Heart left ventricle (tissue), 16 donors: Measurements from ENCODE around the gene ARHGAP26. TPM values are rescaled to one million over a fixed set of nuclear protein-coding genes. Genes with fewer than 3 reads are reported as not detected.

Experiments used
- ATAC-seq, 4 donors: fragments of 200-7000 bp; cut with Tn5 transposase; one replicate each; pipeline ENCODE4 v1.9.1; 2020 to 2022; ENCODE audit warnings: moderate library complexity in 4 of 4, mild to moderate bottlenecking in 3 of 4, moderate number of reproducible peaks in 1 of 4
- DNase-seq, 5 donors: peaks; one replicate each; pipeline ENCODE4 v3.0.0-alpha.2; 2020
- H3K27ac ChIP-seq, 12 donors: fragments of 200-600 bp; sonication (generic) in 4 of 12; one replicate each; pipeline versions ENCODE4 v1.5.0 to v1.8.0; 2016 to 2022; ENCODE audit warnings: mild to moderate bottlenecking in 2 of 12
- H3K27me3 ChIP-seq, 9 donors: fragments of 200-600 bp; sonication (generic) in 2 of 9; one replicate each; pipeline versions ENCODE4 v1.5.1 to v1.8.0; 2016 to 2022; ENCODE audit warnings: mild to moderate bottlenecking in 3 of 9
- H3K36me3 ChIP-seq, 9 donors: fragments of 200-600 bp; sonication (generic) in 2 of 9; one replicate each; pipeline versions ENCODE4 v1.5.0 to v1.8.0; 2018 to 2022; ENCODE audit warnings: mild to moderate bottlenecking in 2 of 9
- H3K4me1 ChIP-seq, 12 donors: fragments of 200-600 bp; sonication (generic) in 4 of 12; one replicate each; pipeline versions ENCODE4 v1.5.0 to v1.8.0; 2016 to 2022; ENCODE audit warnings: mild to moderate bottlenecking in 3 of 12
- H3K4me3 ChIP-seq, 12 donors: fragments of 200-600 bp; sonication (generic) in 4 of 12; one replicate each; pipeline versions ENCODE4 v1.5.0 to v1.8.0; 2017 to 2022; ENCODE audit warnings: mild to moderate bottlenecking in 9 of 12, moderate library complexity in 4 of 12
- H3K9me3 ChIP-seq, 12 donors: fragments of 200-600 bp; sonication (generic) in 4 of 12; one replicate each; pipeline versions ENCODE4 v1.5.0 to v1.8.0; 2016 to 2022; ENCODE audit warnings: mild to moderate bottlenecking in 1 of 12
- POLR2A ChIP-seq, 2 donors: fragments of 450-650 bp; IDR thresholded peaks; one replicate each; pipeline ENCODE4 v1.6.1; 2017; ENCODE audit warnings: antibody characterized with exemption in 2 of 2, mild to moderate bottlenecking in 2 of 2, moderate library complexity in 2 of 2
- WGBS, 4 donors: extraction: QIAGEN DNeasy Blood & Tissue Kit in 2 of 4; methylation state at CpG; one replicate each; pipeline versions ENCODE4 v1.1.5 to v1.1.7; 2013 to 2018; 5-methylcytosine and 5-hydroxymethylcytosine counted together
- intact Hi-C, 10 donors: fragments of 100-400 bp; cut with DNase I; formaldehyde crosslinking; loops; one replicate each; pipeline versions ENCODE4 v1.11.1 to v1.14.2; 2022
- polyA plus RNA-seq, 2 donors: library from polyadenylated mRNA; stranded (reverse); fragments of 200-250 nt; gene quantifications; one replicate each; pipeline ENCODE4 v1.2.3, GENCODE V29; 2013
- total RNA-seq, 9 donors: library from RNA; depleted of rRNA in 2 of 9; stranded (reverse); fragments of >200 nt in 2 of 9; fragmentation: NEBNext Ultra II Directional in 3 of 9; extraction: Animal tissue kit (Norgen Biotek cat#: 25700) in 3 of 9; gene quantifications; one replicate each; pipeline versions ENCODE4 v1.1.0 to v1.2.4, GENCODE V29; 2016 to 2023
- TF ChIP-seq, protein P1 (sequence below), 12 donors: fragments of 200-600 bp; sonication (generic) in 4 of 12; IDR thresholded peaks; one replicate each; pipeline versions ENCODE4 v1.5.0 to v1.8.0; 2018 to 2022; ENCODE audit warnings: antibody characterized with exemption in 12 of 12, mild to moderate bottlenecking in 5 of 12
- donor health status: ischemic (EF 13 %, LVEDD 7.1; RV severe dilation, severe dysfunction).
- donor health status: healthy with polysubstance abuse.
- donor health status: DM: no; HTN: yes; CAD: no.
- donor health status: DM: no; HTN: no; CAD: no.
- donor health status: ischemic (EF 25% LVEDD 6.9; RV normal size, moderate dysfunction).
- donor health status: ischemic (EF 25% LVEDD 5.7; RV mildly dilated, moderate dysfunction).
- donor health status: healthy.
- donor health status: DM: yes; HTN: yes; CAD: no.
- donor health status: ischemic (EF 35%, LVEDD 5.7; RV mildly dilated, moderate dysfunction).
- donor health status: nonischemic (EF 11% LVEDD 7.7; RV severe dilation, severe dysfunction).
- donor health status: DM: yes; HTN: yes; CAD: no.
- donor health status: PGD.
- donor health status: ischemic (EF 29% LVEDD 5.4; RV normal size, mild dysfunction).
- donor health status: nonischemic (EF 23%, LVEDD 6.1; RV moderate dilation, normal function).

ARHGAP26 gene
- total and polyA plus RNA-seq, 11 donors = 11.9 to 52.1 (median 33.7) TPM

DNA sequence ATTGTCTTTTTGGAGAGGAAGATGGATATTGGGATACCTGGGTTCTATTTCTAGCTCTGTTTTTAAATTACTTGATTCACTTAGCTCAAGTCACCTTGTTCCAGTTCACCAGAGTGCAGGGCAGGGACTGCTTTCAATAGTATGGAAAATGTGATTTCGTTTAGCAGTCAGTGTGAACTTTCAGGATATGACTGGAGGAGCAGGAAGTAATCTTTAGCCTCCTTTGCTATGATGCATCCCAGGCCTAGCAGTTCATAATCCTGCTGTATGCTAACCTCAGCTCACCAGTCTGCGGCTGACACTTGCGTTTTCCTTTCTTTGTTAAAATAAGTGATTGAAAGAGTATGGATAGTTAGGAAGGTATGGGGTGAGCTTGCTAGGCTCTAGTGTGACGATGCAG, 169.7 kb downstream of the ARHGAP26 start:
- Histone ChIP-seq H3K27ac (peak overlapping the region in 7 of 12 donors; percentile 18 to 42 (median 36)), H3K27me3 (no peaks in the 10 kb centered on the region), H3K9me3 (no peaks in the 10 kb centered on the region), H3K36me3 (no peaks in the 10 kb centered on the region), H3K4me1 (peaks cover 0 to 70% (median 32%) of the 10 kb centered on the region in 12 donors), H3K4me3 (no peak overlapping the region)
- intact Hi-C loops = loop anchor here in 1 of 10 donors (10.0 kb wide), 1 partner anchor 275 kb away; no protein-coding TSS in a partner anchor
- WGBS, 4 donors = 71 to 82% (median 78%) methylated on average over 4 of the region's 4 CpGs
- DNase-seq = no peak
- TF ChIP-seq, protein P1, sequence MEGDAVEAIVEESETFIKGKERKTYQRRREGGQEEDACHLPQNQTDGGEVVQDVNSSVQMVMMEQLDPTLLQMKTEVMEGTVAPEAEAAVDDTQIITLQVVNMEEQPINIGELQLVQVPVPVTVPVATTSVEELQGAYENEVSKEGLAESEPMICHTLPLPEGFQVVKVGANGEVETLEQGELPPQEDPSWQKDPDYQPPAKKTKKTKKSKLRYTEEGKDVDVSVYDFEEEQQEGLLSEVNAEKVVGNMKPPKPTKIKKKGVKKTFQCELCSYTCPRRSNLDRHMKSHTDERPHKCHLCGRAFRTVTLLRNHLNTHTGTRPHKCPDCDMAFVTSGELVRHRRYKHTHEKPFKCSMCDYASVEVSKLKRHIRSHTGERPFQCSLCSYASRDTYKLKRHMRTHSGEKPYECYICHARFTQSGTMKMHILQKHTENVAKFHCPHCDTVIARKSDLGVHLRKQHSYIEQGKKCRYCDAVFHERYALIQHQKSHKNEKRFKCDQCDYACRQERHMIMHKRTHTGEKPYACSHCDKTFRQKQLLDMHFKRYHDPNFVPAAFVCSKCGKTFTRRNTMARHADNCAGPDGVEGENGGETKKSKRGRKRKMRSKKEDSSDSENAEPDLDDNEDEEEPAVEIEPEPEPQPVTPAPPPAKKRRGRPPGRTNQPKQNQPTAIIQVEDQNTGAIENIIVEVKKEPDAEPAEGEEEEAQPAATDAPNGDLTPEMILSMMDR (IDR thresholded peaks at IDR 0.05) = no peak
- no peak for TF ChIP-seq POLR2A (IDR thresholded peaks at IDR 0.05)
- peak in 3 of 4 donors; percentile 51 to 68 (median 66) for ATAC-seq

GRCh38 chr5:142941245-142941644, 171.1 kb downstream of the ARHGAP26 start:
- whole genome bisulfite sequencing, 4 donors = 86 to 98% (median 92%) methylated on average over 2 of the region's 2 CpGs
- H3K27me3 ChIP-seq = no peaks in the 10 kb centered on the region
- no peak for ATAC-seq
- TF ChIP-seq, protein P1 (IDR thresholded peaks at IDR 0.05) = no peak
- no peak for TF ChIP-seq POLR2A (IDR thresholded peaks at IDR 0.05)
- no peaks in the 10 kb centered on the region for H3K9me3 ChIP-seq
- H3K36me3 ChIP-seq = no peaks in the 10 kb centered on the region
- DNase-seq = no peak
- H3K4me1 ChIP-seq = peaks cover 0 to 71% (median 29%) of the 10 kb centered on the region in 12 donors
- intact Hi-C loops = no loop called here
- peak overlapping the region in 1 of 12 donors; percentile 14 for H3K27ac ChIP-seq
- no peak overlapping the region for H3K4me3 ChIP-seq

GRCh38 chr5:142942901-142943300, 172.7 kb downstream of the ARHGAP26 start:
- intact Hi-C loops = no loop called here
- no peaks in the 10 kb centered on the region for H3K27me3 ChIP-seq
- peaks cover 0 to 68% (median 31%) of the 10 kb centered on the region in 12 donors for H3K4me1 ChIP-seq
- ATAC-seq (no peak), DNase-seq (no peak)
- TF ChIP-seq POLR2A (IDR thresholded peaks at IDR 0.05) = no peak
- TF ChIP-seq, protein P1 (IDR thresholded peaks at IDR 0.05) = no peak
- H3K4me3 ChIP-seq = no peak overlapping the region
- no peak overlapping the region for H3K27ac ChIP-seq
- no peaks in the 10 kb centered on the region for H3K36me3 ChIP-seq
- WGBS, 4 donors = 73 to 85% (median 81%) methylated on average over 4 of the region's 4 CpGs
- no peaks in the 10 kb centered on the region for H3K9me3 ChIP-seq

GRCh38 chr5:142944140-142944539, 174.0 kb downstream of the ARHGAP26 start:
- 64 to 70% (median 68%) methylated on average over 1 of the region's 1 CpG for WGBS, 4 donors
- H3K27ac ChIP-seq = no peak overlapping the region
- no peaks in the 10 kb centered on the region for H3K9me3 ChIP-seq
- peaks cover 0 to 55% (median 21%) of the 10 kb centered on the region in 12 donors for H3K4me1 ChIP-seq
- intact Hi-C loops = no loop called here
- TF ChIP-seq POLR2A (IDR thresholded peaks at IDR 0.05) = no peak
- TF ChIP-seq, protein P1 (IDR thresholded peaks at IDR 0.05) = no peak
- no peak for ATAC-seq
- no peaks in the 10 kb centered on the region for H3K27me3 ChIP-seq
- H3K4me3 ChIP-seq = no peak overlapping the region
- DNase-seq = no peak
- H3K36me3 ChIP-seq = no peaks in the 10 kb centered on the region
